Astrocyte of the hippocampus (primary cell): Measurements from ENCODE around the gene SUGCT.

ENCODE experiments used
- DNase-seq: peaks from one replicate; pipeline ENCODE4 v3.0.0; 2011; ENCODE audit warnings: low read depth, low spot score

Gene SUGCT

GRCh38 chr7:40519009-40519408 lies 384.2 kb downstream of the SUGCT start:
- DNase-seq: no peak

GRCh38 chr7:40520986-40521738 lies 386.4 kb downstream of the SUGCT start:
- no peak for DNase-seq

GRCh38 chr7:40525764-40526163 lies 391.0 kb downstream of the SUGCT start:
- DNase-seq: no peak

DNA sequence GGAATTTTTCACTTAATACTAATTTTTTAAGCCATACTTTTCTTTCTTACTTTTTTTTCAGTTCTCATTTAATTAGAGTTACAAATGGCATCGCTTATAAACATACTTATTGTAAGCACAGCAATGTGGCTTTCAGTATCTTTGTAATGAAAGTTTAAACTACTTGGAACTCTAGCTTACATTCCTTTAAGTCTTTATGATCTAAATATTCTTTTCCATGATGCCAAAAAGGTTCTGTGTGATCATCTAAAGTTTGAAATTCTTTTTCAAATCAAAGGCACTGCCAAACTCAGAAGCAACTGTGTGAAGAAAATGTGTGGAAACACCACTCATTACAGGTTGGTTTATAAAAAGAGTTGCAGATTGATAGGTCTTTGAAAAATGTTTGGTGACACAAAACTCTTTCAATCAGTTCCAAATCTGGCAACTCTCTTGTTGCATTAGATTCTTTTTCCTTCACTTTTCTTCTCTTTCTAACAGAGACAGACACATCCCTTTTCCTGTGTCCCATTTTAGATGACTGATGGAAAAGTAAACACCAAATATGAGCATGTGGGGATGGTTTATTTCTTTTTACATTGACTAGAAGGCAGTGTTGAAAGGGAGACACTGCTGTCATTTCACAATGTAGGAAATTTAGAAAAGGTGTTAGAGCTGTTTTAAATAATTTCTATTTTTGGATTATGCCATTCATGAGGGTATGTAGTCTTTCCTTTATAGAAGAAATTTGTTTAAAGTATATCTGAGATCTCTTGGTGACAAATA lies 392.3 kb downstream of the SUGCT start:
- DNase-seq: no peak

DNA sequence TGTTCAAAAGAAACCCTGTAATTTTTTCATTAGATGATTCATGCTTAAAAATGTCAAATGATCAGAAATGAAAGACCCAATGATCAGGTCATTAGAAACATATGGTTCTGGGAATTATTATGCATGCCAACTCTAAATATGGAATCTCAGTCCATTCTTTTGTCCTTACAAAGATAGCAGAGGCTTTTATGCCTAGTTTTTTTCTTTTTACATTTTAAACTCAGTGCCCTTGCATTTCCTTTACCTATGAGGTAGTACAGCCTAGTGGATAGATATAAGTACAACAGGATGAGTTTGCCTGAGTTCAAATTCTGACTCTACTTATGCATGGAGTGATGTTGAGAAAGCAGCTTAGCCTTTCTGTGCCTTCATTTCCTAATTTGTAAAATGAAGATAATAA lies 392.9 kb downstream of the SUGCT start:
- DNase-seq: no peak

DNA sequence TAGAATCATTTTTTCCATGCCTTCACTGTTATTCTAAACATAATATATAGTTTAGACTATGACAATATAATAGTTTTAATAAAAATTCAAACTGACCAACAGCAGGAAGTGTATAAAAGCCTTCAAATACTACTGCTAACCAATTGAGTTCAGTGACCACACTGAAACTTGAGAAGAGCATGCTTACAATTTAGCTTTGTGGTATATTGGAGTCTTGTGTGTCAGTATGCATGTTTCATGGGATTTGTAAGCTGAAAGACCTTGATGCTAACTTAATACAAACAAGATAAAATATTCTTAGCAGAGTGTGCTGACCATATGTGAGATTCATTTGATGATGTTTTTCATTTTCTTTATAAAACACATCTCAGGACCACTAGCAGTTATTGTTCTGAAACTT lies 395.5 kb downstream of the SUGCT start:
- no peak for DNase-seq

DNA sequence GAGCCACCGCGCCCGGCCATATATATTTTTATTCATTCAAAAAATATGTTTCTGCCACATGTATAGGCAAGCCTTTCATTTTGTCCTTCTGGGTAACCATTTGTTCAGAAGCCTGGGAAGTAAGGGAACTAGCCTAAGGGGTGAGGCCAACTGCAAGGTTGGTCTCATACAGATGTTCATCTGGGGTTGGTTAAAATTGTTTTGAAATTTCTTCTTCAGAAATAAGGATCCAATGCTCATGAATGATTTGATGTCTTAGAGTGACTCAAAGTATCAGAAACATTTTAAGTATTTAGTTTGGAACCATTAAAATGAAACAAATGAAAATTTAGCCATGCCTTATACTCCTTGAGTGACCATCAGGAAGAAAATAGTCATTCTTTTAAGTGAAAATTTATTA lies 397.2 kb downstream of the SUGCT start:
- no peak for DNase-seq

DNA sequence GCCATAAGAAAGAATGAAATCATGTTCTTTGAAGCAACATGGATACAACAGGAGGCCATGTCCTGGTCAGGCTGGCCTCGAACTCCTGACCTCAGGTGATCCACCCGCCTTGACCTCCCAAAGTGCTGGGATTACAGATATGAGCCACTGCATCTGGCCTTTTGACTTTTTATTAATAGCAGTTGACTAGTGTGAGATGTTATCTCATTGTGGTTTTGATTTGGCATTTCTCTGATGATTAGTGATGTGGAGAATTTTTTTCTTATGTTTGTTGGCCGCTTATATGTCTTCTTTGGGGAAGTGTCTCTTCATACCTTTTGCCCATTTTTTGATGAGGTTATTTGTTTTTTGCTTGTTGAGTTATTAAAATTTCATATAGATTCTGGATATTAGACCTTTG lies 400.9 kb downstream of the SUGCT start:
- no peak for DNase-seq

DNA sequence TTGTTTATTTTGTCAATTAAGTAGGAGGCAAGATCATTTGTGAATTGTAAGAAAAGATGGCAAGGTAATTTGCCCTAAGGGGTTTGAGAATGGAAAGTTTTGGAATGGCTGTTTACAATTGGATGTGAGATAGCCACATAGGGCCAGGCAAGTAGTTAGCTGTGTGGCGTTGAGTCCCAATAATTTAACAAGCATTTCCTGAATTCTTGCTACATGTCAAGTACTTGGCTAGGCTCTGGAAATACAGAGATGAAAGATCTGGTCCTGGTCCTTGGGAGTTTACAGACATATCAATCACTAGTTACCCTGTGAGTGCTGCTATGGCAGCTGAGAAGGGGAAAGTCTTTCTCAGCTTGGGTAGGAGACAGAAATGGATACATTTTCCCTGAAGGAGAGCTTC lies 401.6 kb downstream of the SUGCT start:
- no peak for DNase-seq

- DNase-seq: no peak
These were observed 403.5 kb downstream of the SUGCT start for GRCh38 chr7:40538281-40538680.

DNA sequence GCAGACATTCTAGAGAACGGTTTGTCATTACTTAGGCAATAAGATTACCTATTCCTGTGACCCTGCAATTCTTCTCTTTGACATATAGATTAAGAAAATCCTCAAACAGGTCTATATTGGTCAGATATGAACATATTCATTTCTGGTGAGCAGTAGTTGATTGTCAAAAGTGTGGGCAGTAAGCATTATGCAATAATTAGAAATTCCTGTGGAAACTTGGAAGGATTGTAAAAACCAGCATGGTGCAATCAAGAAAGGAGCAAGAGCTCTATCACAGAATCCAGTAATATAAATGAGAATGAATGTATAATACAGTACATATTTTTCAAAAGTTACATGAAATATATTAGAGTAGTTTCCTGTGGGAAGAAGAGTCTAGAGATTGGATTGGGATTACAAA lies 406.5 kb downstream of the SUGCT start:
- DNase-seq: no peak

GRCh38 chr7:40542982-40543741 lies 408.4 kb downstream of the SUGCT start:
- DNase-seq: no peak

DNA sequence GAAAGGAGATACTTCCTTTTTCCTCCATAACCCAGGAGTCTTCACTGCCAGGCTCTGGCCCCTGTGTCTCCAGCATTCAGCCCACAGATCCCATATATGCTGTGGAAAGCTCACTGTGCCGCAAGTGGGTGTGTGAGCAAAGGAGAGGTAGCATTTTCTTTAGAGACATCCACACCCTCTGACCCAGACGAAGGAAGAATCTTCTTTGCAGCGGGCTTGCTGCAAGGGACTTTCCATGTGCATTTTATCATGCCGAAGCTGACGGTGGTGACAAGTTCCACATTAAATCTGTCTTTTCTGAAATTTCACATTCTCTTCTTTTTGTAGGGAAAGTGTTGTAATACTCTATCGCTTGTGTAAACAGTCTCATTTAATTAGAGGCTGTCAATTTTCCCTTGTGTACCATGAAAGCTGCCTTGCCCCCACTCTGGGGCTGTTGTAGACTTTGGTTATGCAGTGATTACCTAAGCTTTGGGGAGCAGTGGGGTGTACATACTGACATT lies 409.5 kb downstream of the SUGCT start:
- no peak for DNase-seq

DNA sequence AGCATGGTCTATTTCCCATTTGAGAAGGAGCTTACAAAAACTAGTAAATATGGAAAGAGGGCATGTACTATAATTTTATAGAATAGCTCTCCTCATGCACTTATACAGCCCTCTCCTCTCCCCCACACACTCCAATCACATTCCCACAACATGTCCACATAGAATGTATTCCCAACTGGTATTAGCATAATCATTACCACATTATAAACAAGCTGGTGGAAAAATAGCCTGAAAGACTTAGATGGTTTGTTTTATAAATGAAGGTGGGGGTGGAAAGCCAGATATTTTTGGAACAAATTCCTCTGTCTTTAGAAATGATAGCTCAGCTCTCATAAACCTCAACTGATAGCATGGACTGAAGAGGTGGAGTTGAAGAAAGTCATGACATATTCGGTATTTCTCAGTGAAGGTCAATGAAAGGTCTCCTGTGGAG lies 410.1 kb downstream of the SUGCT start:
- no peak for DNase-seq

DNA sequence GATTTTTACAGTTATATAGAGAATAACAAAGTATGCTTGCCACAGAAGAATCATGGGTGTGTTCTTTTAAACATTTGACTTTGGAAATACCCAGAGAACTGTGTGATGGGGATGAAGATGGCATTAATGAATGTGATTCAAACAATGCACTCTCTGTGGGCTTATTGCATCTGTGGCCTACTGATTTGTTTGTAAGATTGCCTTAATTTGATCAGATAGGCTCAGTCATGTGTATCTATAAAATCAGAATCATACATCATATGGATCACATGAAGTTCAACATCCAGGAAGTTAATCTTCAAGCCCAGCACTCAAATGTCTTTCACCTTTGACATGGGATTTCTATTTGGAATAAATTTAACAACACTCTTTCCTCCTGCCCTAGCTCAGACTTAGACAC lies 410.9 kb downstream of the SUGCT start:
- no peak for DNase-seq

DNA sequence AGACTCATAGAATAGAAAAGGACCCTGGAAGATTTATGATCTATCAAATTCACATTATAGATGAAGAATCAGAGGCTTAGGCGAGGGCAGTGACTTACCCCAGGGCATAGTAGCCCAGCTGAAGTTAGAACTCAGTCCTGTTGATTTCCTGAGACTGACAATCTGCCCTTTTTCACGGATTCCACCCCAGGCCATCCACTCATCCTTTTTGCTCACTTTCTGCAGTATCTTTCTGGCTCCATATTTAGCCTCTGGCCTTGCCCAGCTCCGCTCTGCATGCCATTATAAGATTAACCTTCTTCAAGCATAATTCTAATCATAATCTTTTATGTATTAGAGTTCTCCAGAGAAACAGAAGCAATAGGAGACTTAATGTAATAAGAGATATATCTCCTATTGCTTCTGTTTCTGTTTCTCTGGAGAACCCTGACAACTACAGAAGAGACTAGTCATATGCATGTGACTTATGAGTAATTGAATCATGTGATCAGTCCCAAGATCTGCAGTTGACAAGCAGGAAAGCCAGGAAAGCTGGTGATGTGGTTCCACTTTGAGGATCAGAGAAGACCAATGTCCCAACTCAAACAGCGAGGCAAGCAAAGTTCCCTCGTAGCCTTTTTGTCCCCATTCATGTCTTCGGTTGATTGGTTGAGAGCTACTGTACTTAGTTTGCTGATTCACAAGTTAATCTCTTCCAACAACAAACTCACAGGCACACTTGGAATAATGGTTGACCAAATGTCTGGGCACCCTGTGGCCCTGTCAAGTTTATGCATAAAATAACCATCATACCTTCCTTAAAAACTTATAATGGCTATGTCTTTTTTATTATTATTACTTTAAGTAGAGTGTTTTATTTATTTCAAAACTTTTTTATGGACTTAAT lies 412.1 kb downstream of the SUGCT start:
- no peak for DNase-seq

- no peak for DNase-seq
These were observed 414.7 kb downstream of the SUGCT start for GRCh38 chr7:40549372-40550039.

DNA sequence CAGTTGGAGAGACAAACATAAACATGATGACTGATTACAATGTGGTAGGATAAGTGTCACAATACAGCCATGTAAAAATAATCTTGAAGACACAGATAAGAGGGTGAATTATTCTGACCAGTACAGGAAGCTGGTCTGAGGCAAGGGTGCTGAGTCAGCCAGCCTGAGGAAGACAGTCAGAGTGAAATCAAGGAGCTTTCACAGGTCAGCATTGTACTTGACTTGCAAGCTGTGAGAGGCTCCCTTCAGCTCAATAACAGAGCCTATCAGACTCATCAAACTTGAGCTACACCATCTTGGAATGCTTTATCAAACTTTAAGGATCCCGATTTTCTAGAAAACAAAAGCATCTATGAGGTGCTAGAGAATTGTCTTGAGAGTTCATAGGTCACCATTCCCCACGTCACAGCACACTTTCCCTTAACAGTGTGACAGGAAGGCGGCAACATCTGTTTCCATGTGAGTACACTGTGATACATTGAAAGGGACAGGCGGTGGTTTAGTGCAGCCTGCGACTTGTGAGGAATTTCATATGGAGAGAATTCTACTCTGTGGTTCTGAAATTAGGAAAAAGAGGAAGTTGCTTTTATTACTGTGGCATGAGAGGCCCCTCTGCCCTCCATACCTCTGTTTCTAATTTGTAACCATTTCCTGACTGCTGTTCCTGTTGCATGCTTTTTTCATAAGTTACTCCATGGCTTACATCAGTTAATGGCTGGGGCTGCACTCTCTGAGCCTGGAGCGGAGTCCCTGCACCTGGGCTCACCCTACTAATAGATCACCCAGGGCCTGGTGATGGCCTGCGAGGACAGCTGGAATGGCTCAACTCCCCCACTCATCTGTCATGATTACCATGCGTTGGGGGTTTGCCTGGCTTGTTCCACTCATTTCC lies 417.1 kb downstream of the SUGCT start:
- peak; percentile 35 for DNase-seq

DNA sequence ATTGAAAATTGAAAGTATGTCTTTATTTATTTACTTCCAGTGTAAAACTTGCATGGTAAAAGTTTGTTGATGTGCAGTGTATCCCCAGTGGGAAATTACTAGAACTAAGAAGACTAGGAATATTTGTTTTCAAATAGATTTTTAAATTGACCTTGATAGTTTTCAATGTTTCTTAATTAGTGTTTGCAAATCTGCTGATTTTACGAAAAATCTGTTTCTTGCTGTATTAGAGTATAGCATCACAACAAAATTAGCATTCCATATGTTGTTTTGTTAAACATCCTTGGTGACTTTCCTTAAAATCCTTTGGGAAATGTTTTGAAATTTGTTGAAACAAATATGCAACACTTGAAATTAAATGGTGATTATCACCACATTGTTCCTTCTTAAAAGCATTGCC lies 425.9 kb downstream of the SUGCT start:
- DNase-seq: no peak

- DNase-seq: no peak
These were observed 432.1 kb downstream of the SUGCT start for GRCh38 chr7:40566879-40567278.
